K562 (cell line): ENCODE measurements around the gene PCYT1A. TPM values are rescaled to one million over a fixed set of nuclear protein-coding genes. Genes with fewer than 3 reads are reported as not detected.
A peak's percentile ranks its signal among the peaks of the same experiment; 100 is the strongest.

Source experiments
- ARID1B ChIP-seq: fragments of 450-650 bp; IDR thresholded peaks from 2 replicates; pipeline ENCODE4 v1.6.1; 2016; ENCODE audit warnings: antibody characterized with exemption, mild to moderate bottlenecking, inconsistent platforms
- ASH1L ChIP-seq: fragments of 450-650 bp; IDR thresholded peaks from 2 replicates; pipeline ENCODE4 v1.6.1; 2018; ENCODE audit warnings: borderline replicate concordance, mild to moderate bottlenecking, low read depth; ENCODE audit not compliant: partially characterized antibody
- CC2D1A ChIP-seq: fragments of 450-650 bp; IDR thresholded peaks from 2 replicates; pipeline ENCODE4 v1.6.1; 2017; ENCODE audit warnings: mild to moderate bottlenecking
- CEBPB ChIP-seq: fragments of 450-650 bp; IDR thresholded peaks from 2 replicates; pipeline ENCODE4 v1.6.1; 2016; ENCODE audit warnings: missing genetic modification characterization, missing compliant biosample characterization
- DPF2 ChIP-seq: fragments of 450-650 bp; IDR thresholded peaks from 2 replicates; pipeline ENCODE4 v1.6.1; 2016
- LARP7 ChIP-seq: fragments of 450-650 bp; IDR thresholded peaks from 2 replicates; pipeline ENCODE4 v1.6.1; 2016
- TRIM24 ChIP-seq, 2 experiments: fragments of 450-650 bp; IDR thresholded peaks; 2 replicates each; pipeline ENCODE4 v1.6.1; 2016
- polyA plus RNA-seq, 8 experiments: library from polyadenylated mRNA; depleted of rRNA in 4 of 8; stranded (reverse) in 5 of 8; unstranded in 3 of 8; fragments of >200 nt; fragmentation: Nextera tagmentation in 2 of 8; fragmentation: Illumina TruSeq in 1 of 8; extraction: Ambion mirVana in 2 of 8; extraction: Trizol in 1 of 8; gene quantifications; 2 replicates each; pipeline versions ENCODE4 v1.2.1 to v1.2.3, GENCODE V29; 2011 to 2014; ENCODE audit warnings: inconsistent platforms in 1 of 8, missing spikeins in 1 of 8
- total RNA-seq, 7 experiments: library from RNA; depleted of rRNA in 6 of 7; stranded (reverse); fragments of >200 nt in 6 of 7; fragmentation: Illumina TruSeq in 2 of 7; extraction: Trizol in 2 of 7; gene quantifications; 2 replicates each; pipeline versions ENCODE4 v1.2.1 to v1.2.3, GENCODE V29; 2011 to 2021; ENCODE audit warnings: low replicate concordance in 1 of 7
- TF ChIP-seq, protein P1 (sequence below): fragments of 450-650 bp; IDR thresholded peaks from 2 replicates; pipeline ENCODE4 v1.6.1; 2016; ENCODE audit warnings: antibody characterized with exemption
- TF ChIP-seq, protein P2 (sequence below): IDR thresholded peaks from 2 replicates; pipeline ENCODE4 v1.6.1; 2016; ENCODE audit warnings: missing genetic modification characterization, missing compliant biosample characterization
- TF ChIP-seq, protein P3 (sequence below): fragments of 450-650 bp; conservative IDR thresholded peaks from 2 replicates; pipeline ENCODE4 v1.6.1; 2016; ENCODE audit warnings: missing genetic modification characterization, low read depth, mild to moderate bottlenecking, control low read depth, missing compliant biosample characterization
- TF ChIP-seq, protein P4 (sequence below): fragments of 450-650 bp; formaldehyde crosslinking; IDR thresholded peaks from 2 replicates; pipeline ENCODE4 v1.4.0; 2022; ENCODE audit warnings: missing genetic modification characterization

Gene PCYT1A
- total and polyA plus RNA-seq, 9 of the 15 experiments (the other 6 are each of a cell fraction or from before 2014, with no cell fraction given): 13.4 to 62.8 (median 49.4) TPM

DNA sequence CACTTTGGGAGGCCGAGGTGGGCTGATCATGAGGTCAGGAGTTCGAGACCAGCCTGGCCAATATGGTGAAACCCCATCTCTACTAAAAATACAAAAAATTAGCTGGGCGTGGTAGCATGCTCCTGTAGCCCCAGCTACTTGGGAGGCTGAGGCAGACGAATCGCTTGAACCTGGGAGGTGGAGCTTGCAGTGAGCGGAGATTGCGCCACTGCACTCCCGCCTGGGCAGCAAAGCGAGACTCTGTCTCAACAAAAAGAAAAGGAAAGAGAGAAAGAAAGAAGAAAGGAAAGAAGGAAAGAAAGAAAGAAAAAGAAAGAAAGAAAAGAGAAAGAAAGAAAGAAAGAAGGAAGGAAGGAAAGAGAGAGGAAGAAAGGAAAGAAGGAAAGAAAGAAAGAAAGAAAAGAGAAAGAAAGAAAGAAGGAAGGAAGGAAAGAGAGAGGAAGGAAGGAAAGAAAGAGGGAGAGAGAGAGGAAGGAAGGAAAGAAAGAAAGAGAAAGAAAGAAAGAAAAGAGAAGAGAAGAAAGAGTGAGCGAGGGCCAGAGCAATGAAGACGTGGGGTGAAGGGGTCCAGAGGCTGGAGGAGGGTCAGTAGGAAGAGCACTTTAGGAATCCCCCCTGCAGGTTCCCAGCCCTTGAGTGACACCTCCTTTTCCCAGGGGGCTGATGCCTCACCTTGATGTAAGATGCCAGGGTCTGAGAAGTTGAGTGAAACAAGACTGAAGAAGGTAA lies 77.4 kb downstream of the PCYT1A start (continued):
- TF ChIP-seq, protein P1, sequence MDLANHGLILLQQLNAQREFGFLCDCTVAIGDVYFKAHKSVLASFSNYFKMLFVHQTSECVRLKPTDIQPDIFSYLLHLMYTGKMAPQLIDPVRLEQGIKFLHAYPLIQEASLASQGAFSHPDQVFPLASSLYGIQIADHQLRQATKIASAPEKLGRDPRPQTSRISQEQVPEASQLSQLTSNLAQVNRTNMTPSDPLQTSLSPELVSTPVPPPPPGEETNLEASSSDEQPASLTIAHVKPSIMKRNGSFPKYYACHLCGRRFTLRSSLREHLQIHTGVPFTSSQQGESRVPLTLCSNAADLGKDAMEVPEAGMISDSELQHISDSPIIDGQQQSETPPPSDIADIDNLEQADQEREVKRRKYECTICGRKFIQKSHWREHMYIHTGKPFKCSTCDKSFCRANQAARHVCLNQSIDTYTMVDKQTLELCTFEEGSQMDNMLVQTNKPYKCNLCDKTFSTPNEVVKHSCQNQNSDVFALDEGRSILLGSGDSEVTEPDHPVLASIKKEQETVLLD: peak; percentile 76; the same call in 1 of the 2 replicates
- 0 out of 2 replicates have a peak, but pooled peaks have one; percentile 19 for TF ChIP-seq ARID1B
- TF ChIP-seq CC2D1A: 0 out of 2 replicates have a peak, but pooled peaks have one; percentile 15
- TF ChIP-seq, protein P2, sequence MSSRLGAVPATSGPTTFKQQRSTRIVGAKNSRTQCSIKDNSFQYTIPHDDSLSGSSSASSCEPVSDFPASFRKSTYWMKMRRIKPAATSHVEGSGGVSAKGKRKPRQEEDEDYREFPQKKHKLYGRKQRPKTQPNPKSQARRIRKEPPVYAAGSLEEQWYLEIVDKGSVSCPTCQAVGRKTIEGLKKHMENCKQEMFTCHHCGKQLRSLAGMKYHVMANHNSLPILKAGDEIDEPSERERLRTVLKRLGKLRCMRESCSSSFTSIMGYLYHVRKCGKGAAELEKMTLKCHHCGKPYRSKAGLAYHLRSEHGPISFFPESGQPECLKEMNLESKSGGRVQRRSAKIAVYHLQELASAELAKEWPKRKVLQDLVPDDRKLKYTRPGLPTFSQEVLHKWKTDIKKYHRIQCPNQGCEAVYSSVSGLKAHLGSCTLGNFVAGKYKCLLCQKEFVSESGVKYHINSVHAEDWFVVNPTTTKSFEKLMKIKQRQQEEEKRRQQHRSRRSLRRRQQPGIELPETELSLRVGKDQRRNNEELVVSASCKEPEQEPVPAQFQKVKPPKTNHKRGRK (tag): peak; percentile 98
- TF ChIP-seq DPF2: peak; percentile 43; the same call in 1 of the 2 replicates
- TF ChIP-seq, protein P3, sequence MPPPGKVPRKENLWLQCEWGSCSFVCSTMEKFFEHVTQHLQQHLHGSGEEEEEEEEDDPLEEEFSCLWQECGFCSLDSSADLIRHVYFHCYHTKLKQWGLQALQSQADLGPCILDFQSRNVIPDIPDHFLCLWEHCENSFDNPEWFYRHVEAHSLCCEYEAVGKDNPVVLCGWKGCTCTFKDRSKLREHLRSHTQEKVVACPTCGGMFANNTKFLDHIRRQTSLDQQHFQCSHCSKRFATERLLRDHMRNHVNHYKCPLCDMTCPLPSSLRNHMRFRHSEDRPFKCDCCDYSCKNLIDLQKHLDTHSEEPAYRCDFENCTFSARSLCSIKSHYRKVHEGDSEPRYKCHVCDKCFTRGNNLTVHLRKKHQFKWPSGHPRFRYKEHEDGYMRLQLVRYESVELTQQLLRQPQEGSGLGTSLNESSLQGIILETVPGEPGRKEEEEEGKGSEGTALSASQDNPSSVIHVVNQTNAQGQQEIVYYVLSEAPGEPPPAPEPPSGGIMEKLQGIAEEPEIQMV (tag): 0 out of 2 replicates have a peak, but pooled peaks have one; percentile 8
- TF ChIP-seq CEBPB (tag): peak; percentile 66
- TF ChIP-seq LARP7: peak; percentile 79; the same call in 1 of the 2 replicates
- peak; percentile 18 for TF ChIP-seq ASH1L
- TF ChIP-seq, protein P4, sequence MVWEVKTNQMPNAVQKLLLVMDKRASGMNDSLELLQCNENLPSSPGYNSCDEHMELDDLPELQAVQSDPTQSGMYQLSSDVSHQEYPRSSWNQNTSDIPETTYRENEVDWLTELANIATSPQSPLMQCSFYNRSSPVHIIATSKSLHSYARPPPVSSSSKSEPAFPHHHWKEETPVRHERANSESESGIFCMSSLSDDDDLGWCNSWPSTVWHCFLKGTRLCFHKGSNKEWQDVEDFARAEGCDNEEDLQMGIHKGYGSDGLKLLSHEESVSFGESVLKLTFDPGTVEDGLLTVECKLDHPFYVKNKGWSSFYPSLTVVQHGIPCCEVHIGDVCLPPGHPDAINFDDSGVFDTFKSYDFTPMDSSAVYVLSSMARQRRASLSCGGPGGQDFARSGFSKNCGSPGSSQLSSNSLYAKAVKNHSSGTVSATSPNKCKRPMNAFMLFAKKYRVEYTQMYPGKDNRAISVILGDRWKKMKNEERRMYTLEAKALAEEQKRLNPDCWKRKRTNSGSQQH (CRISPR knock-in tag): peak; percentile 52; the same call in 1 of the 2 replicates
- TF ChIP-seq TRIM24 (IDR thresholded peaks at IDR 0.05): peak; percentile 15 to 35; a peak in 1 of 4 replicates
